DND-41 (cell line): Measurements from ENCODE around the gene GPR176.
A peak's percentile ranks its signal among the peaks of the same experiment; 100 is the strongest.

Source experiments
- ATAC-seq: fragments of 200-7000 bp; cut with Tn5 transposase; 3 replicates; pipeline ENCODE4 v1.9.1; 2021; ENCODE audit warnings: low read depth; ENCODE audit not compliant: insufficient read depth
- DNase-seq: peaks from one replicate; pipeline ENCODE4 v3.0.0-alpha.2; 2020
- H2AFZ ChIP-seq: 2 replicates; pipeline ENCODE4 v1.6.0; 2012; ENCODE audit warnings: low read depth, low read length
- H3K27ac ChIP-seq: 2 replicates; pipeline ENCODE4 v1.5.1; 2012; ENCODE audit warnings: low read length, inconsistent platforms
- H3K27me3 ChIP-seq: fragments of 200-600 bp; sonication (generic); 2 replicates; pipeline ENCODE4 v1.6.0; 2012; ENCODE audit warnings: low read length, mild to moderate bottlenecking, inconsistent platforms; ENCODE audit not compliant: insufficient read depth, poor library complexity
- H3K36me3 ChIP-seq: 2 replicates; pipeline ENCODE4 v1.5.1; 2012; ENCODE audit warnings: low read length, inconsistent platforms; ENCODE audit not compliant: insufficient read depth
- H3K4me1 ChIP-seq: 2 replicates; pipeline ENCODE4 v1.5.1; 2012; ENCODE audit warnings: mild to moderate bottlenecking, low read length; ENCODE audit not compliant: insufficient read depth
- H3K4me2 ChIP-seq: 2 replicates; pipeline ENCODE4 v1.6.0; 2012; ENCODE audit warnings: mild to moderate bottlenecking, moderate library complexity, low read length, inconsistent platforms; ENCODE audit not compliant: insufficient read depth
- H3K4me3 ChIP-seq, 2 experiments: fragments of 200-600 bp in 1 of 2; shearing (Covaris generic) in 1 of 2; 2 replicates each; pipeline ENCODE4 v1.5.1; 2012 to 2016; ENCODE audit warnings: inconsistent platforms in 2 of 2, low read length in 2 of 2, mild to moderate bottlenecking in 2 of 2, low read depth in 1 of 2, moderate library complexity in 1 of 2
- H3K79me2 ChIP-seq: 2 replicates; pipeline ENCODE4 v1.6.0; 2012; ENCODE audit warnings: low read length, inconsistent platforms; ENCODE audit not compliant: insufficient read depth
- H3K9ac ChIP-seq: 2 replicates; pipeline ENCODE4 v1.6.0; 2012; ENCODE audit warnings: low read depth, mild to moderate bottlenecking, inconsistent platforms, low read length, moderate library complexity
- H3K9me3 ChIP-seq: 2 replicates; pipeline ENCODE4 v1.5.1; 2012; ENCODE audit warnings: low read length, moderate library complexity, mild to moderate bottlenecking, inconsistent platforms; ENCODE audit not compliant: insufficient read depth, severe bottlenecking
- H4K20me1 ChIP-seq: 2 replicates; pipeline ENCODE4 v1.6.0; 2012; ENCODE audit warnings: low read length; ENCODE audit not compliant: insufficient read depth
- EZH2 ChIP-seq: IDR thresholded peaks from 3 replicates; pipeline ENCODE4 v1.6.1; 2012; ENCODE audit warnings: borderline replicate concordance, low read depth, mild to moderate bottlenecking, moderate library complexity, low read length, inconsistent platforms; ENCODE audit not compliant: severe bottlenecking
- TF ChIP-seq, protein P1 (sequence below): IDR thresholded peaks from 2 replicates; pipeline ENCODE4 v1.5.1; 2012; ENCODE audit warnings: borderline replicate concordance, low read length, moderate library complexity, mild to moderate bottlenecking; ENCODE audit not compliant: poor library complexity, severe bottlenecking; ENCODE audit errors: extremely low read depth

Gene GPR176

DNA sequence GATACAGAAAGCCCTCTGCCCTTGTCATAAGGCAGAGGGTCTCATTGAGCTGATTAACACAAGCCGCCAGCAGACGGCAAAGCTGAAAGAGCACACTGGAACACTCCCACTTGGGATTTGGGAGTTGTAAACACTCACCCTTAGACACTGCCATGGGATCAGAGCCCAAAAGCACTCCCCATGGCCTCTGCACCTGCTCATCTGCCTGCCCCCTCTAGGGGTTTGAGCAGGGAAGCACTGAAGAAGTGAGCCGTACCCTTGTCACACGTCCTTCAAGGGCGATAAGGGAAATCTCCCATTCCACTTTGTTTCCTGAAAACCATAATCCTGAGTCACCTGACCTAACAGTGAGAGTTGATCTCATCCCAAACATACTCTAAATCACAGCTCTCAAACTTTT, 152.1 kb downstream of the GPR176 start:
- H2AFZ ChIP-seq = no peak overlapping the region
- H3K36me3 ChIP-seq = no peaks in the 10 kb centered on the region
- H3K27ac ChIP-seq = no peak overlapping the region
- no peak overlapping the region for H3K4me3 ChIP-seq
- no peaks in the 10 kb centered on the region for H3K27me3 ChIP-seq
- no peak overlapping the region for H3K9ac ChIP-seq
- H3K79me2 ChIP-seq = no peaks in the 10 kb centered on the region
- H3K4me2 ChIP-seq = no peak overlapping the region
- H4K20me1 ChIP-seq = no peaks in the 10 kb centered on the region
- DNase-seq (no peak), ATAC-seq (no peak)
- no peaks in the 10 kb centered on the region for H3K4me1 ChIP-seq
- no peaks in the 10 kb centered on the region for H3K9me3 ChIP-seq
- TF ChIP-seq, protein P1, sequence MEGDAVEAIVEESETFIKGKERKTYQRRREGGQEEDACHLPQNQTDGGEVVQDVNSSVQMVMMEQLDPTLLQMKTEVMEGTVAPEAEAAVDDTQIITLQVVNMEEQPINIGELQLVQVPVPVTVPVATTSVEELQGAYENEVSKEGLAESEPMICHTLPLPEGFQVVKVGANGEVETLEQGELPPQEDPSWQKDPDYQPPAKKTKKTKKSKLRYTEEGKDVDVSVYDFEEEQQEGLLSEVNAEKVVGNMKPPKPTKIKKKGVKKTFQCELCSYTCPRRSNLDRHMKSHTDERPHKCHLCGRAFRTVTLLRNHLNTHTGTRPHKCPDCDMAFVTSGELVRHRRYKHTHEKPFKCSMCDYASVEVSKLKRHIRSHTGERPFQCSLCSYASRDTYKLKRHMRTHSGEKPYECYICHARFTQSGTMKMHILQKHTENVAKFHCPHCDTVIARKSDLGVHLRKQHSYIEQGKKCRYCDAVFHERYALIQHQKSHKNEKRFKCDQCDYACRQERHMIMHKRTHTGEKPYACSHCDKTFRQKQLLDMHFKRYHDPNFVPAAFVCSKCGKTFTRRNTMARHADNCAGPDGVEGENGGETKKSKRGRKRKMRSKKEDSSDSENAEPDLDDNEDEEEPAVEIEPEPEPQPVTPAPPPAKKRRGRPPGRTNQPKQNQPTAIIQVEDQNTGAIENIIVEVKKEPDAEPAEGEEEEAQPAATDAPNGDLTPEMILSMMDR = no peak

- H3K4me2 ChIP-seq = no peak overlapping the region
- no peaks in the 10 kb centered on the region for H3K9me3 ChIP-seq
- H2AFZ ChIP-seq = no peak overlapping the region
- H4K20me1 ChIP-seq = no peaks in the 10 kb centered on the region
- H3K79me2 ChIP-seq = no peaks in the 10 kb centered on the region
- TF ChIP-seq EZH2 = no peak
- H3K36me3 ChIP-seq = no peaks in the 10 kb centered on the region
- no peaks in the 10 kb centered on the region for H3K27me3 ChIP-seq
- no peak overlapping the region for H3K9ac ChIP-seq
- no peaks in the 10 kb centered on the region for H3K4me1 ChIP-seq
- DNase-seq = no peak
- no peak for ATAC-seq
- no peak overlapping the region for H3K4me3 ChIP-seq
- no peak overlapping the region for H3K27ac ChIP-seq
These were observed 159.1 kb downstream of the GPR176 start for GRCh38 chr15:39761006-39761405.

GRCh38 chr15:39756806-39757522, 163.1 kb downstream of the GPR176 start:
- H3K4me3 ChIP-seq = no peak overlapping the region
- H3K4me2 ChIP-seq = no peak overlapping the region
- ATAC-seq = no peak

DNA sequence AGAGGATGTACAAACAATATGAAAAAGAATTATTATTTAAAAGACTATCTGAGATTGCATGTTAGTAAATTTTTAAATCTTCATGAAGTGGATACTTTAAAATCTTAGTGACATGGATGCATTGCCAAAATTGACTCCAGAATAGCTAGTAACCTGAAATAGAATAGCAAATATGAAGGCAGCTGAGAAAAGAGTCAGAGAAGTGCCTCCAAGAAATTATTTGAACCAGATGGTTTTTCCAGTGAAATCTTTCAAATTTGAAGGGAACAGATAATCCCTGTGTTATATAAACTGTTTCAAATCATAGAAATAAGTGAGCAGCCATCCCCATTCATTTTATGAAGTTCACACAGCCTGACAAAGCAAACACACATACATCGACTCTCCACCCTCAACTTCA, 167.1 kb downstream of the GPR176 start:
- no peaks in the 10 kb centered on the region for H3K79me2 ChIP-seq
- peaks cover 12% of the 10 kb centered on the region for H3K27me3 ChIP-seq
- no peak overlapping the region for H2AFZ ChIP-seq
- no peaks in the 10 kb centered on the region for H3K4me1 ChIP-seq
- TF ChIP-seq, protein P1 = no peak
- TF ChIP-seq EZH2 = no peak
- H3K36me3 ChIP-seq = no peaks in the 10 kb centered on the region
- no peak overlapping the region for H3K4me3 ChIP-seq
- no peak overlapping the region for H3K4me2 ChIP-seq
- H3K9me3 ChIP-seq = no peaks in the 10 kb centered on the region
- DNase-seq (no peak), ATAC-seq (no peak)
- H3K9ac ChIP-seq = no peak overlapping the region
- no peaks in the 10 kb centered on the region for H4K20me1 ChIP-seq
- H3K27ac ChIP-seq = no peak overlapping the region

More at GRCh38 chr15:39756806-39757522, 163.1 kb downstream of the GPR176 start:
- Histone ChIP-seq H3K9ac (no peak overlapping the region), H2AFZ (no peak overlapping the region), H4K20me1 (no peaks in the 10 kb centered on the region), H3K27me3 (peaks cover 7% of the 10 kb centered on the region), H3K36me3 (no peaks in the 10 kb centered on the region), H3K27ac (no peak overlapping the region), H3K79me2 (no peaks in the 10 kb centered on the region), H3K9me3 (no peaks in the 10 kb centered on the region), H3K4me1 (no peaks in the 10 kb centered on the region)
- no peak for TF ChIP-seq EZH2
- TF ChIP-seq, protein P1 = peak; percentile 69
- DNase-seq = no peak
